ENCODE measurements around the gene NUP188.
"Not testable (repeated sequence)": the region's sequence is repeated elsewhere in the genome, so short reads cannot be mapped to it uniquely, and the experiment has no call there.

Gene NUP188

DNA sequence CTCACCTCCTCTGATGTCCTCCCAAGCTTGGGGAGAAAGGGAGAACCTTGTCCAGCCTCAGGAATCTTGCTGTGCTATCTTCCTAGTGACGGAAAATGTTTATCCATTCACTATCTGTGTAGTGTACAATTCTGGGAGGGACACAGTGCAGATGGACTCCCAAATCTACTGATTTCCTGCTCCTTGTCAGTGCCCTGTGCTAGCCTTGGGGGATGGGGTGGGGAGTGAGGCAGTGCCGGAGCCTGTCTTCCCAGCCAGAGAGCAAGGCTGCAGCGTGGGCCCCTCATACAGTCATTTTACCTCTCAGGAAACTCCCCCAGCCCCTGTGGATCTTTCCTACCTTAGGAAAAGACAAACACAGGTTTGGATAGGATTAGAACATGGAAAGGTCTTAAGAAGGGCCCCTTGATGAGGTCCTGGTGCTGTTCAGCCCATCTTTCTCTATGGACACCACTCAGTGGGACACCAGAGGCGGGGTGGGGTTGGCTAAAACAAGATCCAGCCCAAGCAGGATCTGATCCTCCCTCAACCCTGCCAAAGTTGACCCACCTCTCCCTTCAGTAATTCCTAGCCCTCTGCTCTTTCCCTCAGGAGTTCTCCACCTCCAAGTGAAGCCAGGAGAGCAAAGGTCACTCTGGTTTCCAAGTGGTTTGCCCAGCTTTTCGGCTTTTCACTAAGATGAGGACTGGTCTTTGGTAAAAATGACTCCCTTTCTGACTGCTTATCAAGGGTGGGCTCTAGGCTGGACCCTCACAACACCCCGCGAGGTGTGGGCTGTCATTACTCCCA, 3.5 kb upstream of the NUP188 start:
- DNase-seq = no peak

- not testable (repeated sequence) for DNase-seq
Observed at GRCh38 chr9:128944966-128945365, 2.5 kb upstream of the NUP188 start.

GRCh38 chr9:128945798-128946501, 1.5 kb upstream of the NUP188 start:
- DNase-seq = no peak

GRCh38 chr9:128946571-128947276, 775 bp upstream of the NUP188 start:
- DNase-seq = no peak

GRCh38 chr9:128947277-128947526, 297 bp upstream of the NUP188 start:
- DNase-seq = no peak

DNA sequence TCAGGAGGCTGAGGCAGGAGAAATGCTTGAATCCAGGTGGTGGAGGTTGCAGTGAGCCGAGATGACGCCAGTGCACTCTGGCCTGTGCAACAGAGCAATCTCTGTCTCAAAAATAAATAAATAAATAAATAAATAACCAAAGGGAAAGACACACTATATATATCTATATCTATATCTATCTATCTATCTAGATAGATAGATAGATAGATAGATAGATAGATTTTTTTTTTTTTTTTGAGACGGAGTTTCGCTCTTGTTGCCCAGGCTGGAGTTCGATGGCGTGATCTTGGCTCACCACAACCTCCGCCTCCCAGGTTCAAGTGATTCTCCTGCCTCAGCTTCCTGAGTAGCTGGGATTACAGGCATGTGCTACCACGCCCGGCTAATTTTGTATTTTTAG, 13.9 kb downstream of the NUP188 start:
- DNase-seq = not testable (repeated sequence)

DNA sequence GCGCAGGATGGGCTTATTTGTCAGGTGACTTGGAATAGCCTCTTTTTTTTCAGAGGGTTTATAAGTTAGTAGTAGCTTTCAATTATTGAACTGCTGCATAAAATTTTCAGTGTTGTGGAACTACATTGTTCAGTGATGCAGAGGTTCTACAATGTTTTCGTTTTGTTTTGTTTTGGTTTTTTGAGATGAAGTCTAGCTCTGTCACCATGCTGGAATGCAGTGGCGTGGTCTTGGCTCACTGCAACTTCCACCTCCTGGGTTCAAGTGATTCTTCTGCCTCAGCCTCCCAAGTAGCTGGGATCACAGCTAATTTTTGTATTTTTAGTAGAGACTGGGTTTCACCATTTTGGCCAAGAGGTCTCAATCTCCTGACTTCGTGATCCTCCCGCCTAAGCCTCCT, 22.0 kb downstream of the NUP188 start:
- DNase-seq = no peak

DNA sequence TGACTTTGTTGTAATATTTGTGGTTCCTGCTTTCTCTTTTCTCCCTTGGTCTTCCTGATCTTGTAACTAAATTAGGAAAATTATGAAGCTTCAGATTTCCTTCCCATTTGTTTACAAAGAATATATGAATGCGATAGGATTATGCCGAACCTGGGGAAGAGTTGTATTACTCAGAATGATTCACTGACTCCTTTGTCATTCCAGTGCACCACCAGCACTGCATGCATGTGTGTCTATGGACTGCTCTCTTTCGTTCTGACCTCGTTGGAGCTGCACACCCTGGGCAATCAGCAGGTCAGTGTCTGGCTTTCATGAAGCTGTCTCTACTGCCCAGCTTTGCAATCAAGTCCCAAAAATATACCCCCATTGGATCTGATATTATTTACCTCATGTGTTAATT, 25.5 kb downstream of the NUP188 start:
- DNase-seq = no peak

DNA sequence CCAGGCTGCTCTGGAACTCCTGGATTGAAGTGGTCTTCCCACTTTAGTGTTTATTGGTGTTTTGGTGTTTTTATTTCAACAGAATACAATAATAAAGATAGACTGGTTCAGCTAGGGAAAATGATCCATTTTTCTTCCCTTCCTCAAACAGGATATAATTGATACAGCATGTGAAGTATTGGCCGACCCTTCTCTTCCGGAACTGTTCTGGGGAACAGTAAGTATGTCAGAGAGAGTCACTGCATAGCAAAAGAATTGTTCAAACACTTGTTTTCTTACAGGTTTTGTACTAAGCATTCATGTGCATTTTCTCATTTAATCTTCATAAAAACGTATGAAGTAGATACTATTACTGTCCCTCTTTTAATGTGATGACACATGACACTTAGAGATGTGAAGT, 31.6 kb downstream of the NUP188 start:
- no peak for DNase-seq

GRCh38 chr9:128983536-128983935, 36.0 kb downstream of the NUP188 start:
- DNase-seq = no peak

DNA sequence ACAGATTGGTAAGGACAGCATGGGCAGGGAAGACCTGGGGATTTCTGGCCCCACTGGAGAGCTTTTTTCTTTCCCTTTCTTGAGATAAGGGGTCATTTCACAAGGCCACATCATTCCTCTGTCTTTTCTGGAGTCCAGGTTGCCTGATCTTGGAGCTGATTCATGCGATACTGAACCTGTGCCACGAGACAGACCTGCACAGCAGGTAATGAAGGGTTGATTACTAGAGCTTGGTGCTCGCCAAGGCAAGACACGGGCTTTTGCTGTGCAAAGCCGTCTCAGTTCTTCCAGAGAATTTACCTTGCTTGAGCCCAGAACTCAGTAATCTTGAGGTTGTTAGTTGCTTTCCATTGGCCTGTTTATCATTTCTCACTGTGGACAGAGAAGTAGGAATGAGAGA, 39.2 kb downstream of the NUP188 start:
- no peak for DNase-seq

DNA sequence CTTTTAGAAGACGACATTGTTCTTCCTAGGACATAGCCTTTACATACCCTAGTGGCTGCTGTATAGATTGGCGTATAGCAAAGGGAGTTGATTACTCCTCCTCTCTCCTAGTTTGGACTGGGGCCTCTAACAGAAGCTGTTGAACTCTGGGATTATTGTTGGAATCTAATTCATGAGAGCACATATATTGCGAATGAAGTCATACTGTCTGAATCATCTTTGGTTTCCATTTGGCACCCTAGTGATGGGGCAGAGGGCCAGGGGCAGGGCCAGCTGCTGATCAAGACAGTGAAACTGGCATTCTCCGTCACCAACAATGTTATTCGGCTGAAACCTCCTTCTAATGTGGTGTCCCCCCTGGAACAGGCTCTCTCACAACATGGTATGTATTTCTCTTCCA, 40.3 kb downstream of the NUP188 start:
- DNase-seq = no peak

- DNase-seq = peak in 1 of 2 experiments; percentile 22
Observed at GRCh38 chr9:128992995-128993394, 45.5 kb downstream of the NUP188 start.

DNA sequence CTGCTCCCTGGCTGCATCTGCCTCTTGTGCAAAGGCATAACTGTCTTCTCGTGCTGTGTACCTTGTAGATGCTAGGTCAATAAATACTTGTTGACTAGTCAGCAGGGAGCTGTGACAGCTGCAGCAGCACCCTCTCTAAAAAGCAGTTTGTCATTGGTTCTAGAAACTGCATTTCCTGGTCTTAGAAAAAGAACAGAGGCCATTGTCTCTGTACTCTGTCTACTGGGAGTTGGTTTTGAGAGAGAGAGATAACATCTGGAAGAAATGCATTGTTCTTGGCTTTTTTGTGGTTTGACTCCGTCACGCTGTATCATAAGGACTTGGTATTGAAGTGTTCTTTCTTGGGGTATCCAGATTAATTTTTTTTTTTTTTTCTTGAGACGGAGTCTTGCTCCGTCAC, 48.3 kb downstream of the NUP188 start:
- DNase-seq = no peak

DNA sequence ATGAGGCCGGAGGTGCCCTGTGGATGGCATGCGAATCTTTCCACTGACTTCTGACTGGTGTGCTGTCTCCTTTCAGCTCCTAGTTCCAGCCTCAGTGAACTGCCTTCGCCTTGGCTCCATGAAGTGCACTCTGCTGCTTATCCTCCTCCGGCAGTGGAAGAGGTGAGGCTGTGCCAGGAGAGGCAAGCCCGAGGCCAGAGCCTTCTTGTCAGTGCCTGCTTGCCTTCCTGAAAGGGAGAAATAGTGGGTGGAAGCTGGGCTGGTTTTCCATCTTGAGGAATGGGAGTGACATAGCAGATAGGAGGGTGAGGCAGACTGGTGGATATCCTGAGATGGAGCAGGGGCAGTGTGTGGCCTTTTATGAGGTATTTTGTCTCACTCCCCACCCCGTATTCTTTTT, 51.0 kb downstream of the NUP188 start:
- no peak for DNase-seq

- DNase-seq = no peak
Observed at GRCh38 chr9:128999581-129000206, 52.2 kb downstream of the NUP188 start.

GRCh38 chr9:129001504-129002325, 54.2 kb downstream of the NUP188 start:
- DNase-seq = no peak

DNA sequence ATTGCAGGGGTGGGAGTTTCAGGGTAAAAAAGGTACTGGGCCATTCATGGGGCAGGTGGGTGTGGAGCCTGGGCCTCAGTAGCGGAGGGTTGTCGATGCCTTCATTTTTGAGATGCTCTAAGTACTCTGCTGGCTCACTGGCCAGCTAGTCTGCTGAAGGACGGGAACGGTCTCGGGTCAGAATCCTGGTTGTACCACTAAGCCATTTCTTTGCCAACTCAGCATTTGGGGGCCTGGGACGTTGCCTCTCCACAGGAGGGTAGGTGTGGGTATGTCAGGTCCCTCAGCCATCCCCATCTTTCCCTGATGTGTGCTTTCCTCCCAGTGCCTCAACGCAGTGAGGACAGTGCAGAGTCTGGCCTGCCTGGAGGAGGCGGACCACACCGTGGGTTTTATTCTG, 55.5 kb downstream of the NUP188 start:
- DNase-seq = no peak

DNA sequence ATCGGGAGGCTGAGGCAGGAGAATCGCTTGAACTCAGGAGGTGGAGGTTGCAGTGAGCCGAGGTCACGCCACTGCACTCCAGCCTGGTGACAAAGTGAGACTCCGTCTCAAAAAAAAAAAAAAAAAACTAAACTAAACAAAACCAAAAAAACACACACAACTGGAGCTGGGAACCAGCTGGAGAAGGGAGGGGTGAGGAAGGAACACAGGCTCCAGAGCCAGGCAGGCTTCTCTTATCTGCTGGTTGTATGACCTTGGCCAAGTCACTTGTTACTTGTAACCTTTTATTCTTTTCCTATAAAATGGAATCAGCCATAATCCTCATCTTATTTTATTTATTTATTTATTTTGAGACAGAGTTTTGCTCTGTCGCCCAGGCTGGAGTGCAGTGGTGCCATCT, 56.7 kb downstream of the NUP188 start:
- DNase-seq = not testable (repeated sequence)

DNA sequence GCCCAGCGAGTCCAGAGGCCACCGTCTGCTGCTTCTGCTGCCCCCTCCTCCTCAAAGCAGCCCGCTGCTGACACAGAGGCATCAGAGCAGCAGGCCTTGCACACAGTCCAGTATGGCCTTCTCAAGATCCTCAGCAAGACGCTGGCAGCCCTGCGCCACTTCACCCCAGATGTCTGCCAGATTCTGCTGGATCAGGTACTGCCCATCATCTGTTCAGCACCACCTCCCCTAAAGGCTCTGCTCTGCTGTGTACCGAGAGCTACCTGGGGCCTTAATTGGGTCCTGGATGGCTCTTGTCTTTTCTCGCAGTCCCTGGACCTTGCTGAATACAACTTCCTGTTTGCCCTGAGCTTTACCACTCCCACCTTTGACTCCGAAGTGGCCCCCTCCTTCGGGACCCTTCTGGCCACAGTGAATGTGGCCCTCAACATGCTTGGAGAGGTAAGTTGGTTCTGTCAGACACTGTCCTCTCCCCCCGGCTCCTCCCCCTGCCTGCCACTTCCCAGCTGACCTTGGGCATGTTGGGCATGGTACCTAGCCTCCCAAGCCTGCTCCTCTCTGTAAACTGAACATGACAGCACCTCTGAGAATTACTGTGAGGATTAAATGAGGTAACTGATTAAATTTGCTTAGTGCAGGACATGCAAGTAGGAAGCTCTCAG, 58.0 kb downstream of the NUP188 start:
- DNase-seq = no peak

- peak; percentile 71 to 79 for DNase-seq
Observed at GRCh38 chr9:129006328-129007034, 59.0 kb downstream of the NUP188 start.
